GM12878 (cell line): ENCODE measurements around the gene TOE1. TPM values are rescaled to one million over a fixed set of nuclear protein-coding genes. Genes with fewer than 3 reads are reported as not detected.

ENCODE experiments used
- BCL3 ChIP-seq: IDR thresholded peaks from 2 replicates; pipeline ENCODE4 v1.6.1; 2011; ENCODE audit warnings: borderline replicate concordance, low read depth, mild to moderate bottlenecking, moderate library complexity, low read length; ENCODE audit not compliant: insufficient read depth, poor library complexity, severe bottlenecking
- BHLHE40 ChIP-seq, 2 experiments: fragments of 450-650 bp in 1 of 2; IDR thresholded peaks; 2 replicates each; pipeline ENCODE4 v1.6.1; 2011 to 2017; ENCODE audit warnings: low read depth in 2 of 2, borderline replicate concordance in 1 of 2, improper control_type of control experiment in 1 of 2, low read length in 1 of 2, mild to moderate bottlenecking in 1 of 2
- CHD2 ChIP-seq: IDR thresholded peaks from 2 replicates; pipeline ENCODE4 v1.6.1; 2011; ENCODE audit warnings: low read depth, low read length, improper control_type of control experiment, borderline replicate concordance
- E2F4 ChIP-seq: IDR thresholded peaks from 2 replicates; pipeline ENCODE4 v1.6.1; 2012; ENCODE audit warnings: low read depth, low read length, improper control_type of control experiment
- JUNB ChIP-seq: IDR thresholded peaks from 2 replicates; pipeline ENCODE4 v1.6.1; 2016; ENCODE audit warnings: antibody characterized with exemption, mild to moderate bottlenecking
- MAX ChIP-seq: IDR thresholded peaks from 2 replicates; pipeline ENCODE4 v1.6.1; 2012; ENCODE audit warnings: low read depth, low read length, improper control_type of control experiment
- MYB ChIP-seq: fragments of 150-350 bp; IDR thresholded peaks from 2 replicates; pipeline ENCODE4 v1.6.1; 2014; ENCODE audit warnings: mild to moderate bottlenecking, low read depth, low read length, borderline replicate concordance
- MYC ChIP-seq: IDR thresholded peaks from 2 replicates; pipeline ENCODE4 v1.6.1; 2011; ENCODE audit warnings: mild to moderate bottlenecking, low read length, moderate library complexity, inconsistent platforms; ENCODE audit not compliant: insufficient read depth, insufficient replicate concordance, insufficient read length, severe bottlenecking
- NR2C1 ChIP-seq: fragments of 450-650 bp; IDR thresholded peaks from 2 replicates; pipeline ENCODE4 v1.6.1; 2017; ENCODE audit warnings: antibody characterized with exemption, mild to moderate bottlenecking, moderate library complexity
- TAF1 ChIP-seq: IDR thresholded peaks from 2 replicates; pipeline ENCODE4 v1.6.1; 2011; ENCODE audit warnings: mild to moderate bottlenecking, low read depth, low read length, borderline replicate concordance
- ZBED1 ChIP-seq: IDR thresholded peaks from 2 replicates; pipeline ENCODE4 v1.6.1; 2016; ENCODE audit warnings: borderline replicate concordance
- ZBTB40 ChIP-seq: fragments of 450-650 bp; IDR thresholded peaks from 2 replicates; pipeline ENCODE4 v1.6.1; 2016; ENCODE audit warnings: mild to moderate bottlenecking, moderate library complexity, borderline replicate concordance
- ZNF622 ChIP-seq: fragments of 450-650 bp; IDR thresholded peaks from 2 replicates; pipeline ENCODE4 v1.6.1; 2017; ENCODE audit warnings: mild to moderate bottlenecking, inconsistent platforms
- polyA plus RNA-seq, 11 experiments: library from polyadenylated mRNA; depleted of rRNA in 4 of 11; unstranded in 6 of 11; stranded (reverse) in 5 of 11; fragments of >200 nt; fragmentation: Nextera tagmentation in 4 of 11; fragmentation: Illumina TruSeq in 1 of 11; extraction: Ambion mirVana in 4 of 11; extraction: Trizol in 1 of 11; gene quantifications; 1 replicate in 1 of 11; 2 replicates in 10 of 11; pipeline versions ENCODE4 v1.2.1 to v1.2.3, GENCODE V29; 2011 to 2016; ENCODE audit warnings: inconsistent platforms in 2 of 11, missing spikeins in 2 of 11, low read depth in 1 of 11
- total RNA-seq, 4 experiments: library from RNA; depleted of rRNA in 3 of 4; stranded (reverse); fragments of >200 nt in 3 of 4; fragmentation: Illumina TruSeq in 1 of 4; extraction: Trizol in 1 of 4; gene quantifications; 2 replicates each; pipeline versions ENCODE4 v1.2.1 to v1.2.3, GENCODE V29; 2013 to 2021
- TF ChIP-seq, protein P1 (sequence below): IDR thresholded peaks from 2 replicates; pipeline ENCODE4 v1.6.1; 2011; ENCODE audit warnings: mild to moderate bottlenecking, low read depth, low read length, moderate library complexity; ENCODE audit not compliant: insufficient replicate concordance
- TF ChIP-seq, protein P2 (sequence below): fragments of 450-650 bp; IDR thresholded peaks from 2 replicates; pipeline ENCODE4 v1.6.1; 2017; ENCODE audit warnings: mild to moderate bottlenecking, moderate library complexity

Gene TOE1
- total and polyA plus RNA-seq, 10 of the 15 experiments (the other 5 are each of a cell fraction or from before 2014, with no cell fraction given): 22.7 to 38.0 (median 33.3) TPM

GRCh38 chr1:45303520-45304310 is 36.3 kb upstream of the TOE1 start (continued):
- peak; percentile 73; the same call in 1 of the 2 replicates for TF ChIP-seq TAF1
- no peak for TF ChIP-seq JUNB
- TF ChIP-seq CHD2: 0 out of 2 replicates have a peak, but pooled peaks have one; percentile 58
- TF ChIP-seq, protein P1, sequence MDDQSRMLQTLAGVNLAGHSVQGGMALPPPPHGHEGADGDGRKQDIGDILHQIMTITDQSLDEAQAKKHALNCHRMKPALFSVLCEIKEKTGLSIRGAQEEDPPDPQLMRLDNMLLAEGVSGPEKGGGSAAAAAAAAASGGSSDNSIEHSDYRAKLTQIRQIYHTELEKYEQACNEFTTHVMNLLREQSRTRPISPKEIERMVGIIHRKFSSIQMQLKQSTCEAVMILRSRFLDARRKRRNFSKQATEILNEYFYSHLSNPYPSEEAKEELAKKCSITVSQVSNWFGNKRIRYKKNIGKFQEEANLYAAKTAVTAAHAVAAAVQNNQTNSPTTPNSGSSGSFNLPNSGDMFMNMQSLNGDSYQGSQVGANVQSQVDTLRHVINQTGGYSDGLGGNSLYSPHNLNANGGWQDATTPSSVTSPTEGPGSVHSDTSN: no peak
- TF ChIP-seq BCL3: peak; percentile 16
- TF ChIP-seq ZBED1: no peak
- TF ChIP-seq BHLHE40 (IDR thresholded peaks at IDR 0.05; ENCODE audit: borderline replicate concordance in 1 of 2, low read depth in 2 of 2, low read length in 1 of 2): peak in 1 of 2 experiments; percentile 67; a peak in 1 of 4 replicates
- TF ChIP-seq, protein P2, sequence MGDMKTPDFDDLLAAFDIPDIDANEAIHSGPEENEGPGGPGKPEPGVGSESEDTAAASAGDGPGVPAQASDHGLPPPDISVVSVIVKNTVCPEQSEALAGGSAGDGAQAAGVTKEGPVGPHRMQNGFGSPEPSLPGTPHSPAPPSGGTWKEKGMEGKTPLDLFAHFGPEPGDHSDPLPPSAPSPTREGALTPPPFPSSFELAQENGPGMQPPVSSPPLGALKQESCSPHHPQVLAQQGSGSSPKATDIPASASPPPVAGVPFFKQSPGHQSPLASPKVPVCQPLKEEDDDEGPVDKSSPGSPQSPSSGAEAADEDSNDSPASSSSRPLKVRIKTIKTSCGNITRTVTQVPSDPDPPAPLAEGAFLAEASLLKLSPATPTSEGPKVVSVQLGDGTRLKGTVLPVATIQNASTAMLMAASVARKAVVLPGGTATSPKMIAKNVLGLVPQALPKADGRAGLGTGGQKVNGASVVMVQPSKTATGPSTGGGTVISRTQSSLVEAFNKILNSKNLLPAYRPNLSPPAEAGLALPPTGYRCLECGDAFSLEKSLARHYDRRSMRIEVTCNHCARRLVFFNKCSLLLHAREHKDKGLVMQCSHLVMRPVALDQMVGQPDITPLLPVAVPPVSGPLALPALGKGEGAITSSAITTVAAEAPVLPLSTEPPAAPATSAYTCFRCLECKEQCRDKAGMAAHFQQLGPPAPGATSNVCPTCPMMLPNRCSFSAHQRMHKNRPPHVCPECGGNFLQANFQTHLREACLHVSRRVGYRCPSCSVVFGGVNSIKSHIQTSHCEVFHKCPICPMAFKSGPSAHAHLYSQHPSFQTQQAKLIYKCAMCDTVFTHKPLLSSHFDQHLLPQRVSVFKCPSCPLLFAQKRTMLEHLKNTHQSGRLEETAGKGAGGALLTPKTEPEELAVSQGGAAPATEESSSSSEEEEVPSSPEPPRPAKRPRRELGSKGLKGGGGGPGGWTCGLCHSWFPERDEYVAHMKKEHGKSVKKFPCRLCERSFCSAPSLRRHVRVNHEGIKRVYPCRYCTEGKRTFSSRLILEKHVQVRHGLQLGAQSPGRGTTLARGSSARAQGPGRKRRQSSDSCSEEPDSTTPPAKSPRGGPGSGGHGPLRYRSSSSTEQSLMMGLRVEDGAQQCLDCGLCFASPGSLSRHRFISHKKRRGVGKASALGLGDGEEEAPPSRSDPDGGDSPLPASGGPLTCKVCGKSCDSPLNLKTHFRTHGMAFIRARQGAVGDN: peak; percentile 76
- no peak for TF ChIP-seq MYB
- 0 out of 2 replicates have a peak, but pooled peaks have one; percentile 21 for TF ChIP-seq MAX
- TF ChIP-seq ZNF622: no peak
- TF ChIP-seq NR2C1: no peak
- no peak for TF ChIP-seq E2F4
- TF ChIP-seq ZBTB40: peak; percentile 77; the same call in 1 of the 2 replicates
- TF ChIP-seq MYC: no peak
